Astrocyte (in vitro differentiated cells and primary cell): ENCODE results near the gene NUP37.

Source experiments
- CTCF ChIP-seq: IDR thresholded peaks from 2 replicates; pipeline ENCODE4 v1.5.1; 2011; ENCODE audit warnings: low read depth, mild to moderate bottlenecking, inconsistent platforms, low read length, moderate library complexity; ENCODE audit not compliant: insufficient read depth
- EZH2 ChIP-seq: IDR thresholded peaks from 2 replicates; pipeline ENCODE4 v1.6.1; 2012; ENCODE audit warnings: mild to moderate bottlenecking, low read length, inconsistent platforms; ENCODE audit not compliant: insufficient read depth

GRCh38 chr12:102095677-102096263 lies 24.1 kb downstream of the NUP37 start:
- TF ChIP-seq CTCF (peak; percentile 64), EZH2 (no peak)
